ENCODE measurements around the gene KASH5. TPM values are rescaled to one million over a fixed set of nuclear protein-coding genes. Genes with fewer than 3 reads are reported as not detected.
A peak's percentile ranks its signal among the peaks of the same experiment; 100 is the strongest.

KASH5 gene
- total RNA-seq, 1 experiment from 2014 or later, result 0.21 TPM

DNA sequence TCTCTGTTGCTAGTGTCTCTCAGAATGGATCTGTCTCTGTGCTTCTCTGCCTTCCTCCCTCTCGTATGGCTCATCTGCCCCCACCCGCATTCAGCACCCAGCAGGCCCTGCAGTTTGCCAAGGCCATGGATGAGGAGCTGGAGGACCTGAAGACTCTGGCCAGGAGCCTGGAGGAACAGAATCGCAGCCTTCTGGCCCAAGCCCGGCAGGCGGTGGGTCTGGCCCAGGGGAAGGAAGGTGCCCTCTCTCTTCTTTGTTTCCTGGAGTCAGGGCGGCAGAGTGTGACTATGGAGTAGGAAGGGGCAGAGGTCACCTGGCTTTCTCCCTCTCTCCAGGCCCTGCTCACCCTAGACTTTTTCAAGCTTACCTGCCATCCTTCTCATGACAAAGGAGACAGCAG lies 10.9 kb downstream of the KASH5 start:
- Histone ChIP-seq H3K36me3 (replicated peaks; ENCODE audit: control insufficient read depth, insufficient read depth, low read length) (no peaks in the 10 kb centered on the region), H3K4me3 (ENCODE audit: insufficient read depth, low read depth, low read length) (no peak overlapping the region), H3K27me3 (ENCODE audit: control insufficient read depth, insufficient read depth, low read length) (no peaks in the 10 kb centered on the region; the same call in 1 of the 2 replicates)
- peak; percentile 19 for DNase-seq

DNA sequence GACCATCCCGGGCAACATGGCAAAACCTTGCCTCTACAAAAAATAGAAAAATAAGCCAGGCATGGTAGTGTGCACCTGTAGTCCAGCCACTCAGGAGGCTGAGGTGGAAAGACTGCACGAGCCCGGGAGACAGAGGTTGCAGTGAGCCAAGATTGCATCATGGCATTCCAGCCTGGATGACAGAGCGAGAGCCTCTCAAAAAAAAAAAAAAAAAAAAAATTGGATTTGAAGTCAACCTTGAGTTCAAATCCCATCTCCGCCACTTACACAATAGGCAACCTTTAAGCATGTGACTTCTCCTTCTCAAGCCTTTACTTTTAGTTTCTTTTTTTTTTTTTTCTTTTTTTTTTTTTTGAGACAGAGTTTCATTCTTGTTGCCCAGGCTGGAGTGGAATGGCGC lies 12.0 kb downstream of the KASH5 start:
- H3K27me3 ChIP-seq (ENCODE audit: control insufficient read depth, insufficient read depth, low read length), result no peaks in the 10 kb centered on the region; the same call in 1 of the 2 replicates
- no peak for DNase-seq
- no peak overlapping the region for H3K4me3 ChIP-seq (ENCODE audit: insufficient read depth, low read depth, low read length)
- H3K36me3 ChIP-seq (replicated peaks; ENCODE audit: control insufficient read depth, insufficient read depth, low read length), result no peaks in the 10 kb centered on the region

- no peaks in the 10 kb centered on the region; the same call in 1 of the 2 replicates for H3K27me3 ChIP-seq (ENCODE audit: control insufficient read depth, insufficient read depth, low read length)
- H3K36me3 ChIP-seq (replicated peaks; ENCODE audit: control insufficient read depth, insufficient read depth, low read length), result no peaks in the 10 kb centered on the region
- H3K4me3 ChIP-seq (ENCODE audit: insufficient read depth, low read depth, low read length), result no peak overlapping the region
- peak; percentile 82 for DNase-seq
Observed at GRCh38 chr19:49403404-49404187, 15.5 kb downstream of the KASH5 start.

- no peak for DNase-seq
- H3K27me3 ChIP-seq (ENCODE audit: control insufficient read depth, insufficient read depth, low read length), result no peaks in the 10 kb centered on the region; the same call in 1 of the 2 replicates
- no peaks in the 10 kb centered on the region for H3K36me3 ChIP-seq (replicated peaks; ENCODE audit: control insufficient read depth, insufficient read depth, low read length)
- H3K4me3 ChIP-seq (ENCODE audit: insufficient read depth, low read depth, low read length), result no peak overlapping the region
Observed at GRCh38 chr19:49407079-49407478, 19.0 kb downstream of the KASH5 start.

GRCh38 chr19:49407482-49408015 lies 19.5 kb downstream of the KASH5 start:
- no peaks in the 10 kb centered on the region for H3K36me3 ChIP-seq (replicated peaks; ENCODE audit: control insufficient read depth, insufficient read depth, low read length)
- H3K4me3 ChIP-seq (ENCODE audit: insufficient read depth, low read depth, low read length), result no peak overlapping the region
- no peaks in the 10 kb centered on the region; the same call in 1 of the 2 replicates for H3K27me3 ChIP-seq (ENCODE audit: control insufficient read depth, insufficient read depth, low read length)
- no peak for DNase-seq

DNA sequence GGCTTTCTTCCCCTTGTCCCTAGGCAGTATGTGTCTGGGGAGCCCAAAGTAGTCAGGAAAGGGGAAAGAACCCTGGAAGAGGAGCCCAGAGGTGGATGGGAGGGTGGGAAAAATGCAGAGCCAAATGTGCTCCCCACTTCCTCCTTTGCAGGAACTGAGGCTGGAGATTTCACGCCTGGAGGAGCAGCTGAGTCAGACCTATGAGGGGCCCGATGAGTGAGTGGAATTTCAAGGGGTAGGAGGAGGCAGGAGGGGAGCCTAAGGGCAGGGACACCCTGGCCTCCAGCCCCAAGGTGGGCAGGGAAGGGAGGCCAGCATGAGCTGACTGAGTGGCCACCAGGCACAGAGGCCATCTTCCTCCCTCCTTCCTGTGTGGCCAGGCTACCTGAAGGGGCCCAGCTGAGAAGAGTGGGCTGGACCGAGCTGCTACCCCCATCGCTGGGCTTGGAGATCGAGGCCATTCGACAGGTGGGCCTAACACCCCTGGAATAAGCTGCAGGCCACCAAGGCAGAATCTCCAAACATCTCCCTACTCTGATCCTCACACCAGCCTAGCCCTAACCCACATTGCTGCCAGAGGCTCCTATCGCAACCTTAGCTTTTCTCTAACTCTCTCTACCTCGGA lies 20.9 kb downstream of the KASH5 start:
- no peak for DNase-seq
- Histone ChIP-seq H3K36me3 (replicated peaks; ENCODE audit: control insufficient read depth, insufficient read depth, low read length) (no peaks in the 10 kb centered on the region), H3K4me3 (ENCODE audit: insufficient read depth, low read depth, low read length) (no peak overlapping the region), H3K27me3 (ENCODE audit: control insufficient read depth, insufficient read depth, low read length) (no peaks in the 10 kb centered on the region; the same call in 1 of the 2 replicates)

DNA sequence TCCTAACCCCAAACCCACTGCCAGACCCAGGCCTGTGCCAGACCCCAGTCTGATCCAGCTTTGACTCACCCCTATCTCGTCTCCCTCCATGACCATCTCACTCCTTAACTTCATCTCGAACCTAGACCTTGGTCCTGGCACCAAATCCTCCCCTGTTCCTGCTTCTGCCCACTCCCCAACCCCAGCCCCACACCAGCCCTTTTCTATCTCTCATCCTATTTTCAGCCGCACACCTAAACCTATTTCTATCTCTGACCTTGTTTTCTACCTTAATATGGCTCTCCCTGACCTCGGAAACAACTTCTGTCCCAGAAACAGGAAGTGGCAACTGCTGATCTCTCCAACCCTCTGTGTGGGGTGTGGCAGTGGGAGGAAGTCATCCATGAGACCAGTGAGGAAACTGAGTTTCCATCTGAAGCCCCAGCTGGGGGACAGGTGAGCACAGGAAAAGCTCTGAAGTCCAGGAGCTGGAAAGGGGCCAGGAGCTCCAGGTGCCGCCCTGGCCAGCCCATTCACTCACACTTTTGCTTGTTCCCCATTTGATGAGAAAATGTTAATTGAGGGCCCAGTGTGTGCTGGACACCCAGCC lies 21.5 kb downstream of the KASH5 start:
- DNase-seq, result no peak
- H3K36me3 ChIP-seq (replicated peaks; ENCODE audit: control insufficient read depth, insufficient read depth, low read length), result no peaks in the 10 kb centered on the region
- no peak overlapping the region for H3K4me3 ChIP-seq (ENCODE audit: insufficient read depth, low read depth, low read length)
- H3K27me3 ChIP-seq (ENCODE audit: control insufficient read depth, insufficient read depth, low read length), result no peaks in the 10 kb centered on the region; the same call in 1 of the 2 replicates

GRCh38 chr19:49411681-49412326 lies 23.8 kb downstream of the KASH5 start:
- Histone ChIP-seq H3K4me3 (ENCODE audit: insufficient read depth, low read depth, low read length) (no peak overlapping the region), H3K36me3 (replicated peaks; ENCODE audit: control insufficient read depth, insufficient read depth, low read length) (no peaks in the 10 kb centered on the region), H3K27me3 (ENCODE audit: control insufficient read depth, insufficient read depth, low read length) (peaks cover 1% of the 10 kb centered on the region; the same call in 1 of the 2 replicates)
- no peak for DNase-seq

DNA sequence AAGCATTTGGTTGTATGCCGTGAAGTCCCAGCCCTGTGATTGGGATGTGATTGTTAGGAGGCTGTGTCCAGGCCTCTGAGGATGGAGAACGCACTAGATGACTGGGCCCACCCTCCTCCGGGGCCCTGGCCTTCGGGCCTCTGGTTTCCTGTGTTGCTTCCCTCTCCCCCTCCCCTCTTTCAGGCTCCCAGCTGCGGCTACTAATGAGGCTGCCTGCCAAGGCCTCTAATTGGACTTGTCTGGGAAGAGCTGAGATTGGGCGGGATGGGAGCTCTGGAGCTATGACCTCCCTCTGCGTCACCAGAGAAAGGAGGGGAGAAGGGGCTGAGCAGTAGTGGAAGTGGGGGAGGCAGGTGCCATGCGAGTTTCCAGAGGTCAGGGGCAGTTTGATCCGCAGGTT lies 25.3 kb downstream of the KASH5 start:
- DNase-seq, result no peak

DNA sequence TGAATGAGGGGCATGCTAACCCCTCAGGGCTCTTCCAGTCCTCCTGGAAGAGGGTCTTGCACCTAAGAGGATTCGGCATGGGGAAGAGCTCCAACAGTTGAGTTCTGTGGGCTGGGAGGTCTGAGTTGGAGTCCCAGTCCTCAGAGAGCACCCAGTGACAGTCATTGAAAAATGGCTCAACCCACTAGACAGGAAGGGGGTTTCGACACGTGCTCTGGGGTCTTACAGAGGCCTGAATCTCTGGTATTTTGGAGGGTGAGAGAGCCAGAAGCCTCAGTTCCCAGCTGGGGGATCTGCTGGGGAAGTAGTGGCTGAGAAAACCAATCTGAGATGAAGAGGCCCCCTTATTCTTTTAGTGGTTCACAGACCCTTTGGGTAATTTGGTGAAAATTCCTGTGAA lies 26.2 kb downstream of the KASH5 start:
- H3K27me3 ChIP-seq (ENCODE audit: control insufficient read depth, insufficient read depth, low read length), result peaks cover 4% of the 10 kb centered on the region; the same call in 1 of the 2 replicates
- H3K36me3 ChIP-seq (replicated peaks; ENCODE audit: control insufficient read depth, insufficient read depth, low read length), result no peaks in the 10 kb centered on the region
- DNase-seq, result no peak

More for the DNA sequence above, 25.3 kb downstream of the KASH5 start:
- Histone ChIP-seq H3K36me3 (replicated peaks; ENCODE audit: control insufficient read depth, insufficient read depth, low read length) (no peaks in the 10 kb centered on the region), H3K27me3 (ENCODE audit: control insufficient read depth, insufficient read depth, low read length) (peaks cover 4% of the 10 kb centered on the region; the same call in 1 of the 2 replicates), H3K4me3 (ENCODE audit: insufficient read depth, low read depth, low read length) (no peak overlapping the region)

DNA sequence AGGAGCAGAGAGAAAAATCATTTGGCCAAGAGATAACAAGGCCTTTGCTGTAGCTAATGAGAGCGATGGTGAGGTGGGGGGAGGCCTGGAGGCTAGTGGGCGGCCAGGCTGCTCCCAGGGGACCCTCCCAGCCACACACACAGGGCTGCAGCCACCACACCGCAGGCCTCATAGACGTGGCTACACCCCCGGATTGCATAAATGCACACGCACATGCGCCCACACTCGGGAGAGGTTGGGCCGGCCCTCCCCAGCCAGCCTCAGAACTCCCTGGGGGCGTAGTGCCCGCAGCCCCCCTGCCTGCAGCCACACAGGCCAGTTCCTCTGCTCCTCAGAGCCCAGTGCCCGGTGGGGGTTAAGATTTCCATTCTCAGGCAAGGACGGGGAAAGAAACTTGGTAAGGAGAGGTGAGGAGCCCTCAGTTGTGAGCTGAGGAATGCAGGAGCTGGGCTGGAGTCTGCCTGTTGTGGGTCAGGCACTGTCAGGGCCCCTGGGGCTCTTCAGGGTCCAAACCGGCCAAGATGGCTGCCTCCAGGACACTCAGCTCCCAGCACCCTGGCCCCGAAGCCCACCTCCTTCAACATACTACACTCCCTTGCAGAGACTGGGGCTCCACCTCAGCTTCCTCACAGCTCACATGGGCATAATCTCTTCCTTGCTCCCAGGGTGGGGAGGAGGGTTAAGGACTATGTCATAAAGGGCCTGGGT lies 27.2 kb downstream of the KASH5 start:
- Histone ChIP-seq H3K27me3 (ENCODE audit: control insufficient read depth, insufficient read depth, low read length) (peaks cover 6% of the 10 kb centered on the region; the same call in 1 of the 2 replicates), H3K36me3 (replicated peaks; ENCODE audit: control insufficient read depth, insufficient read depth, low read length) (no peaks in the 10 kb centered on the region), H3K4me3 (ENCODE audit: insufficient read depth, low read depth, low read length) (no peak overlapping the region)
- peak; percentile 64 for DNase-seq

More for the DNA sequence above, 26.2 kb downstream of the KASH5 start:
- no peak overlapping the region for H3K4me3 ChIP-seq (ENCODE audit: insufficient read depth, low read depth, low read length)

- H3K27me3 ChIP-seq (ENCODE audit: control insufficient read depth, insufficient read depth, low read length), result peaks cover 6% of the 10 kb centered on the region; the same call in 1 of the 2 replicates
- no peak overlapping the region for H3K4me3 ChIP-seq (ENCODE audit: insufficient read depth, low read depth, low read length)
- no peaks in the 10 kb centered on the region for H3K36me3 ChIP-seq (replicated peaks; ENCODE audit: control insufficient read depth, insufficient read depth, low read length)
- DNase-seq, result no peak
Observed at GRCh38 chr19:49415810-49416200, 27.8 kb downstream of the KASH5 start.

- peak; percentile 88 for DNase-seq
- H3K4me3 ChIP-seq (ENCODE audit: insufficient read depth, low read depth, low read length), result no peak overlapping the region
- peaks cover 16% of the 10 kb centered on the region for H3K27me3 ChIP-seq (ENCODE audit: control insufficient read depth, insufficient read depth, low read length)
- no peaks in the 10 kb centered on the region for H3K36me3 ChIP-seq (replicated peaks; ENCODE audit: control insufficient read depth, insufficient read depth, low read length)
Observed at GRCh38 chr19:49417088-49417487, 29.0 kb downstream of the KASH5 start.

GRCh38 chr19:49418511-49418910 lies 30.5 kb downstream of the KASH5 start:
- DNase-seq, result no peak
- no peaks in the 10 kb centered on the region for H3K36me3 ChIP-seq (replicated peaks; ENCODE audit: control insufficient read depth, insufficient read depth, low read length)
- no peak overlapping the region for H3K4me3 ChIP-seq (ENCODE audit: insufficient read depth, low read depth, low read length)
- peaks cover 31% of the 10 kb centered on the region for H3K27me3 ChIP-seq (ENCODE audit: control insufficient read depth, insufficient read depth, low read length)

All from H7 (cell line).